Right ventricle myocardium superior (tissue), 1 donor: ENCODE measurements around the gene CLIP4. TPM values are rescaled to one million over a fixed set of nuclear protein-coding genes. Genes with fewer than 3 reads are reported as not detected.
A peak's percentile ranks its signal among the peaks of the same experiment; 100 is the strongest.

Experiments used
- ATAC-seq: fragments of 200-7000 bp; cut with Tn5 transposase; one replicate; pipeline ENCODE4 v1.9.1; 2020; ENCODE audit warnings: mild to moderate bottlenecking; ENCODE audit not compliant: poor library complexity
- DNase-seq: peaks from one replicate; pipeline ENCODE4 v3.0.0-alpha.2; 2020
- intact Hi-C: fragments of 100-400 bp; cut with DNase I; formaldehyde crosslinking; loops from one replicate; pipeline ENCODE4 v1.11.2; 2022
- total RNA-seq: library from RNA; stranded (reverse); fragmentation: NEBNext Ultra II Directional; extraction: Animal tissue kit (Norgen Biotek cat#: 25700); gene quantifications from one replicate; pipeline ENCODE4 v1.2.1, GENCODE V29; 2021
- donor health status: DM: no; HTN: yes; CAD: no; lungs with severe emphysema.

The CLIP4 gene
- total RNA-seq, 1 donor from 2014 or later: 25.6 TPM

GRCh38 chr2:29166242-29167039 is 51.2 kb downstream of the CLIP4 start:
- no peak for ATAC-seq
- intact Hi-C loops: no loop called here
- no peak for DNase-seq

GRCh38 chr2:29174937-29175336 is 59.7 kb downstream of the CLIP4 start:
- intact Hi-C loops: no loop called here
- ATAC-seq: no peak
- no peak for DNase-seq

- ATAC-seq: no peak
- no peak for DNase-seq
- intact Hi-C loops: no loop called here
Observed at GRCh38 chr2:29175338-29175737, 60.1 kb downstream of the CLIP4 start.

GRCh38 chr2:29182334-29182733 is 67.1 kb downstream of the CLIP4 start:
- intact Hi-C loops: no loop called here
- ATAC-seq: no peak
- no peak for DNase-seq

GRCh38 chr2:29182920-29183319 is 67.7 kb downstream of the CLIP4 start:
- ATAC-seq (no peak), DNase-seq (no peak)
- intact Hi-C loops: no loop called here

GRCh38 chr2:29184531-29184930 is 69.3 kb downstream of the CLIP4 start:
- intact Hi-C loops: no loop called here
- DNase-seq: no peak
- no peak for ATAC-seq

- ATAC-seq (no peak), DNase-seq (no peak)
- intact Hi-C loops: no loop called here
Observed at GRCh38 chr2:29186817-29187216, 71.6 kb downstream of the CLIP4 start.

- ATAC-seq (no peak), DNase-seq (no peak)
- intact Hi-C loops: no loop called here
Observed at GRCh38 chr2:29187926-29188325, 72.7 kb downstream of the CLIP4 start.

- intact Hi-C loops: no loop called here
- ATAC-seq: no peak
Observed at GRCh38 chr2:29189052-29189451, 73.8 kb downstream of the CLIP4 start.

GRCh38 chr2:29191817-29192216 is 76.6 kb downstream of the CLIP4 start:
- DNase-seq (no peak), ATAC-seq (no peak)
- intact Hi-C loops: no loop called here

More at GRCh38 chr2:29189052-29189451, 73.8 kb downstream of the CLIP4 start:
- no peak for DNase-seq

- intact Hi-C loops: no loop called here
- ATAC-seq: no peak
- DNase-seq: no peak
Observed at GRCh38 chr2:29192526-29192925, 77.3 kb downstream of the CLIP4 start.

GRCh38 chr2:29193111-29193510 is 77.9 kb downstream of the CLIP4 start:
- intact Hi-C loops: no loop called here
- DNase-seq: no peak
- no peak for ATAC-seq

GRCh38 chr2:29193681-29194080 is 78.5 kb downstream of the CLIP4 start:
- intact Hi-C loops: loop anchor here (2.0 kb wide), 1 partner anchor 235 kb away; no protein-coding TSS in a partner anchor
- ATAC-seq (no peak), DNase-seq (no peak)

GRCh38 chr2:29195796-29196195 is 80.6 kb downstream of the CLIP4 start:
- intact Hi-C loops: loop anchor here (2.0 kb wide), 1 partner anchor 237 kb away; no protein-coding TSS in a partner anchor
- no peak for ATAC-seq
- DNase-seq: no peak

GRCh38 chr2:29196792-29197788 is 81.9 kb downstream of the CLIP4 start:
- intact Hi-C loops: no loop called here

GRCh38 chr2:29201979-29202378 is 86.8 kb downstream of the CLIP4 start:
- intact Hi-C loops: no loop called here
- DNase-seq: no peak
- ATAC-seq: no peak

More at GRCh38 chr2:29196792-29197788, 81.9 kb downstream of the CLIP4 start:
- ATAC-seq: peak; percentile 94
- DNase-seq: peak; percentile 71

- intact Hi-C loops: no loop called here
- no peak for DNase-seq
- no peak for ATAC-seq
Observed at GRCh38 chr2:29202819-29203495, 87.7 kb downstream of the CLIP4 start.

GRCh38 chr2:29206941-29207340 is 91.7 kb downstream of the CLIP4 start:
- DNase-seq: no peak
- intact Hi-C loops: no loop called here
- no peak for ATAC-seq
